Esophagus muscularis mucosa (tissue), 4 donors: ENCODE results near the gene KLF7. TPM values are rescaled to one million over a fixed set of nuclear protein-coding genes. Genes with fewer than 3 reads are reported as not detected.
A peak's percentile ranks its signal among the peaks of the same experiment; 100 is the strongest.

Experiments used
- DNase-seq: peaks from one replicate; pipeline ENCODE4 v3.0.0-alpha.2; 2017; ENCODE audit errors: extremely low spot score
- H3K27ac ChIP-seq, 4 donors: fragments of 200-600 bp; sonication (generic); replicated peaks in 1 of 4; 1 replicate in 3 of 4; 2 replicates in 1 of 4; pipeline ENCODE4 v1.5.1; 2016 to 2019; ENCODE audit warnings: mild to moderate bottlenecking in 1 of 4
- H3K27me3 ChIP-seq, 4 donors: fragments of 200-600 bp; sonication (generic); one replicate each; pipeline versions ENCODE4 v1.5.1 to v1.6.0; 2016 to 2019
- H3K36me3 ChIP-seq, 4 donors: fragments of 200-600 bp; sonication (generic); one replicate each; pipeline ENCODE4 v1.5.1; 2016 to 2019
- H3K4me1 ChIP-seq, 4 donors: fragments of 200-600 bp; sonication (generic); one replicate each; pipeline ENCODE4 v1.5.1; 2016 to 2019
- H3K4me3 ChIP-seq, 4 donors: fragments of 200-600 bp; sonication (generic); 1 replicate in 2 of 4; 2 replicates in 2 of 4; pipeline ENCODE4 v1.5.1; 2016 to 2019; ENCODE audit warnings: mild to moderate bottlenecking in 4 of 4, moderate library complexity in 1 of 4
- H3K9me3 ChIP-seq, 4 donors: fragments of 200-600 bp; sonication (generic); 1 replicate in 3 of 4; 2 replicates in 1 of 4; pipeline ENCODE4 v1.5.1; 2016 to 2019
- CTCF ChIP-seq, 3 experiments: fragments of 200-600 bp in 2 of 3; fragments of 450-650 bp in 1 of 3; sonication (generic) in 2 of 3; IDR thresholded peaks; one replicate each; pipeline ENCODE4 v1.5.1; 2017 to 2019; ENCODE audit warnings: antibody characterized with exemption in 3 of 3, mild to moderate bottlenecking in 2 of 3, moderate library complexity in 1 of 3
- EP300 ChIP-seq: sonication (generic); formaldehyde crosslinking; IDR thresholded peaks from one replicate; pipeline ENCODE4 v1.6.1; 2017; ENCODE audit warnings: antibody characterized with exemption
- POLR2A ChIP-seq: fragments of 450-650 bp; IDR thresholded peaks from one replicate; pipeline ENCODE4 v1.6.1; 2017; ENCODE audit warnings: antibody characterized with exemption, moderate library complexity, mild to moderate bottlenecking, low read depth
- POLR2AphosphoS5 ChIP-seq, 2 donors: sonication (generic); formaldehyde crosslinking; IDR thresholded peaks; one replicate each; pipeline ENCODE4 v1.6.1; 2017; ENCODE audit warnings: antibody characterized with exemption in 2 of 2
- WGBS: methylation state at CpG from one replicate; pipeline ENCODE4 v1.1.5; 2018; 5-methylcytosine and 5-hydroxymethylcytosine counted together
- intact Hi-C: fragments of 100-400 bp; cut with DNase I; formaldehyde crosslinking; loops from one replicate; pipeline ENCODE4 v1.15.1; 2023
- total RNA-seq, 4 donors: library from RNA; depleted of rRNA; stranded (reverse); fragments of >200 nt; gene quantifications; one replicate each; pipeline versions ENCODE4 v1.1.0 to v1.2.1, GENCODE V29; 2016

The KLF7 gene
- total RNA-seq, 4 donors from 2014 or later, result 25.3 to 47.4 (median 36.9) TPM

GRCh38 chr2:207088839-207089238, 76.9 kb downstream of the KLF7 start:
- TF ChIP-seq POLR2AphosphoS5 (IDR thresholded peaks at IDR 0.05) (no peak), POLR2A (no peak), CTCF (IDR thresholded peaks at IDR 0.05) (no peak), EP300 (no peak)
- 41% methylated on average over 3 of the region's 3 CpGs for WGBS
- Histone ChIP-seq H3K4me1 (peaks cover 67 to 89% (median 82%) of the 10 kb centered on the region in 4 donors), H3K36me3 (peaks cover 5 to 48% (median 20%) of the 10 kb centered on the region in 4 donors), H3K27ac (peak overlapping the region in 1 of 4 donors; percentile 3), H3K9me3 (no peaks in the 10 kb centered on the region), H3K27me3 (no peaks in the 10 kb centered on the region), H3K4me3 (no peak overlapping the region)
- intact Hi-C loops, result no loop called here
- no peak for DNase-seq

GRCh38 chr2:207088276-207088675, 77.5 kb downstream of the KLF7 start:
- Histone ChIP-seq H3K36me3 (peaks cover 5 to 50% (median 22%) of the 10 kb centered on the region in 4 donors), H3K27me3 (no peaks in the 10 kb centered on the region), H3K4me1 (peaks cover 71 to 88% (median 83%) of the 10 kb centered on the region in 4 donors), H3K27ac (peak overlapping the region in 1 of 4 donors; percentile 6), H3K9me3 (no peaks in the 10 kb centered on the region), H3K4me3 (no peak overlapping the region)
- no peak for DNase-seq
- intact Hi-C loops, result no loop called here
- 85% methylated on average over 7 of the region's 7 CpGs for WGBS
- no peak for TF ChIP-seq POLR2A
- no peak for TF ChIP-seq POLR2AphosphoS5 (IDR thresholded peaks at IDR 0.05)
- TF ChIP-seq CTCF (IDR thresholded peaks at IDR 0.05), result no peak

- Histone ChIP-seq H3K4me1 (peaks cover 75 to 84% (median 78%) of the 10 kb centered on the region in 4 donors), H3K4me3 (no peak overlapping the region), H3K9me3 (no peaks in the 10 kb centered on the region), H3K27me3 (no peaks in the 10 kb centered on the region), H3K36me3 (peaks cover 6 to 57% (median 26%) of the 10 kb centered on the region in 4 donors), H3K27ac (peak overlapping the region in 2 of 4 donors; percentile 53 to 56)
- intact Hi-C loops, result no loop called here
- DNase-seq, result no peak
- 81% methylated on average over 7 of the region's 7 CpGs for WGBS
- TF ChIP-seq POLR2AphosphoS5 (IDR thresholded peaks at IDR 0.05), result no peak
- TF ChIP-seq POLR2A, result no peak
- TF ChIP-seq CTCF (IDR thresholded peaks at IDR 0.05), result no peak
- no peak for TF ChIP-seq EP300
Measured at GRCh38 chr2:207087046-207087902, 78.5 kb downstream of the KLF7 start.

- Histone ChIP-seq H3K27ac (peak overlapping the region in 3 of 4 donors; percentile 32 to 56 (median 53)), H3K36me3 (peaks cover 17 to 61% (median 36%) of the 10 kb centered on the region in 4 donors), H3K27me3 (no peaks in the 10 kb centered on the region), H3K9me3 (no peaks in the 10 kb centered on the region), H3K4me1 (peaks cover 65 to 75% (median 66%) of the 10 kb centered on the region in 4 donors), H3K4me3 (no peak overlapping the region)
- 64% methylated on average over 8 of the region's 8 CpGs for WGBS
- intact Hi-C loops, result no loop called here
- TF ChIP-seq POLR2AphosphoS5 (IDR thresholded peaks at IDR 0.05), result peak; percentile 5 to 26
- TF ChIP-seq POLR2A, result no peak
- no peak for DNase-seq
Measured at GRCh38 chr2:207086136-207086535, 79.6 kb downstream of the KLF7 start.

- Histone ChIP-seq H3K9me3 (no peaks in the 10 kb centered on the region), H3K36me3 (peaks cover 25 to 71% (median 46%) of the 10 kb centered on the region in 4 donors), H3K4me1 (peaks cover 54 to 65% (median 56%) of the 10 kb centered on the region in 4 donors), H3K27ac (peak overlapping the region; percentile 30 to 56 (median 42)), H3K4me3 (no peak overlapping the region), H3K27me3 (no peaks in the 10 kb centered on the region)
- TF ChIP-seq POLR2AphosphoS5 (IDR thresholded peaks at IDR 0.05), result no peak
- DNase-seq, result no peak
- WGBS, result 66% methylated on average over 5 of the region's 5 CpGs
- intact Hi-C loops, result no loop called here
Measured at GRCh38 chr2:207085110-207085509, 80.6 kb downstream of the KLF7 start.
